HUDEP-2 (cell line): ENCODE results near the gene OR56A5.

Source experiments
- DNase-seq, 76 experiments: peaks; one replicate each; lab custom pipeline; 2025; ENCODE audit not compliant: unreplicated experiment in 76 of 76; lab: John Stamatoyannopoulos, UW

The OR56A5 gene

GRCh38 chr11:5937868-5938602 lies 30.3 kb downstream of the OR56A5 start:
- no peak for DNase-seq

- no peak for DNase-seq
Measured at GRCh38 chr11:5933116-5933515, 35.2 kb downstream of the OR56A5 start.

GRCh38 chr11:5932671-5933070 lies 35.6 kb downstream of the OR56A5 start:
- no peak for DNase-seq

- DNase-seq: no peak
Measured at GRCh38 chr11:5931061-5931460, 37.2 kb downstream of the OR56A5 start.

- DNase-seq: no peak
Measured at GRCh38 chr11:5930614-5931013, 37.7 kb downstream of the OR56A5 start.

- no peak for DNase-seq
Measured at GRCh38 chr11:5929571-5930368, 38.5 kb downstream of the OR56A5 start.

GRCh38 chr11:5928811-5929210 lies 39.5 kb downstream of the OR56A5 start:
- no peak for DNase-seq

- no peak for DNase-seq
Measured at GRCh38 chr11:5928271-5928670, 40.0 kb downstream of the OR56A5 start.

GRCh38 chr11:5923794-5924193 lies 44.5 kb downstream of the OR56A5 start:
- DNase-seq: no peak

GRCh38 chr11:5923427-5923776 lies 44.9 kb downstream of the OR56A5 start:
- DNase-seq: no peak

GRCh38 chr11:5922749-5923426 lies 45.4 kb downstream of the OR56A5 start:
- DNase-seq: peak in 4 of 76 experiments; percentile 2 to 16 (median 6)
